ENCODE data around the gene TTYH2.

DNA sequence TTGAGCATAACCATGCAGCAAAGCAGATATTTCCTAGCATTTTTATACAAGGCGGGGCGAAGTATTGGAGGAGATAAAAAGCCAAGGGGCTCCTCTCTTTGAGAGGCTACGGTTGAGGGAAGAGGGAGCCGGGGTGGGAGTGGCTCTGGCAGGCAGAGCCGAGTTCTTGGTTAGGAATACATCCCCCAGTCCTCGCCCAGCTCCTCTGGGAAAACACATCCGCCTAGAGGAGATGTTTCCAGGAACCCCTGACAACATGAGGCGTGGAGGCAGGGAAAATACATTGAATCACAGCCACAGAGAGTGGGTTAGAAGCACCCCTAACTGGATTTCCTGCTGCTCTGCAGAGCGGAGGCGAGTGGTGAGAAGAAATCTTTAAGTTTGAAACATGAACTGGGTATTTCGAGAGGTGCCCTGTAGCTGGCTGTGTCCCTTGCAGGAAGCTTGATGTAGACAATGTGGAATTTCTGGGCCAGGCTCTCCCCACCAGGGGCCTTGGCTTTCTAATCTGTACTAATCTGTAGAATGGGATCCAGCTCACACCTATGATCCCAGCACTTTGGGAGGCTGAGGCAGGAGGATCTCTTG, 27.3 kb downstream of the TTYH2 start:
- TF ChIP-seq, protein P1, sequence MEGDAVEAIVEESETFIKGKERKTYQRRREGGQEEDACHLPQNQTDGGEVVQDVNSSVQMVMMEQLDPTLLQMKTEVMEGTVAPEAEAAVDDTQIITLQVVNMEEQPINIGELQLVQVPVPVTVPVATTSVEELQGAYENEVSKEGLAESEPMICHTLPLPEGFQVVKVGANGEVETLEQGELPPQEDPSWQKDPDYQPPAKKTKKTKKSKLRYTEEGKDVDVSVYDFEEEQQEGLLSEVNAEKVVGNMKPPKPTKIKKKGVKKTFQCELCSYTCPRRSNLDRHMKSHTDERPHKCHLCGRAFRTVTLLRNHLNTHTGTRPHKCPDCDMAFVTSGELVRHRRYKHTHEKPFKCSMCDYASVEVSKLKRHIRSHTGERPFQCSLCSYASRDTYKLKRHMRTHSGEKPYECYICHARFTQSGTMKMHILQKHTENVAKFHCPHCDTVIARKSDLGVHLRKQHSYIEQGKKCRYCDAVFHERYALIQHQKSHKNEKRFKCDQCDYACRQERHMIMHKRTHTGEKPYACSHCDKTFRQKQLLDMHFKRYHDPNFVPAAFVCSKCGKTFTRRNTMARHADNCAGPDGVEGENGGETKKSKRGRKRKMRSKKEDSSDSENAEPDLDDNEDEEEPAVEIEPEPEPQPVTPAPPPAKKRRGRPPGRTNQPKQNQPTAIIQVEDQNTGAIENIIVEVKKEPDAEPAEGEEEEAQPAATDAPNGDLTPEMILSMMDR (IDR thresholded peaks at IDR 0.05 in 2 of 3, conservative IDR thresholded peaks at IDR 0.05 in 1 of 3; ENCODE audit: control insufficient read depth in 2 of 3, extremely low read depth in 1 of 3, insufficient read depth in 1 of 3, low read depth in 3 of 3, low read length in 3 of 3): no peak
- TF ChIP-seq POLR2A (IDR thresholded peaks at IDR 0.05; ENCODE audit: low read depth, low read length) (no peak), HDAC2 (IDR thresholded peaks at IDR 0.05) (no peak)

All from GM12878 (cell line).